GM18870 (cell line): Measurements from ENCODE around the gene TMEM139.

Experiments
- ATAC-seq: cut with Tn5 transposase; IDR thresholded peaks from one replicate; pipeline ENCODE4 v1.9.1; 2021; ENCODE audit warnings: moderate library complexity; ENCODE audit not compliant: unreplicated experiment

Gene TMEM139

GRCh38 chr7:143284591-143285469, at the start of gene TMEM139:
TMEM139 (plus strand) TSS chr7:143284958; CDS start chr7:143285958, 1,000 bp downstream.
- ATAC-seq: no peak

GRCh38 chr7:143235561-143235960, 49.2 kb upstream of the TMEM139 start:
- no peak for ATAC-seq

GRCh38 chr7:143236408-143236990, 48.3 kb upstream of the TMEM139 start:
- ATAC-seq: no peak

- ATAC-seq: no peak
Measured at GRCh38 chr7:143237366-143237765, 47.4 kb upstream of the TMEM139 start.

GRCh38 chr7:143238289-143238980, 46.3 kb upstream of the TMEM139 start:
- ATAC-seq: no peak

GRCh38 chr7:143239813-143240212, 44.9 kb upstream of the TMEM139 start:
- ATAC-seq: no peak

GRCh38 chr7:143240291-143241168, 44.2 kb upstream of the TMEM139 start:
- ATAC-seq: peak; percentile 97

- no peak for ATAC-seq
Measured at GRCh38 chr7:143242306-143242705, 42.5 kb upstream of the TMEM139 start.

GRCh38 chr7:143243111-143243510, 41.6 kb upstream of the TMEM139 start:
- no peak for ATAC-seq

GRCh38 chr7:143243614-143244013, 41.1 kb upstream of the TMEM139 start:
- no peak for ATAC-seq

GRCh38 chr7:143244321-143244720, 40.4 kb upstream of the TMEM139 start:
- no peak for ATAC-seq

- ATAC-seq: no peak
Measured at GRCh38 chr7:143245123-143245522, 39.6 kb upstream of the TMEM139 start.

GRCh38 chr7:143247372-143247771, 37.4 kb upstream of the TMEM139 start:
- ATAC-seq: no peak

GRCh38 chr7:143248761-143249354, 35.9 kb upstream of the TMEM139 start:
- ATAC-seq: no peak

GRCh38 chr7:143250199-143250598, 34.6 kb upstream of the TMEM139 start:
- no peak for ATAC-seq

GRCh38 chr7:143250822-143251221, 33.9 kb upstream of the TMEM139 start:
- ATAC-seq: no peak

GRCh38 chr7:143252006-143252405, 32.8 kb upstream of the TMEM139 start:
- ATAC-seq: no peak

GRCh38 chr7:143255564-143255963, 29.2 kb upstream of the TMEM139 start:
- no peak for ATAC-seq

- ATAC-seq: no peak
Measured at GRCh38 chr7:143256325-143256724, 28.4 kb upstream of the TMEM139 start.

- ATAC-seq: peak; percentile 92
Measured at GRCh38 chr7:143256932-143257331, 27.8 kb upstream of the TMEM139 start.
